ENCODE measurements around the gene PCBD2. TPM values are rescaled to one million over a fixed set of nuclear protein-coding genes. Genes with fewer than 3 reads are reported as not detected.

Gene PCBD2
- total RNA-seq, 2 experiments from 2014 or later = 5.2 to 5.8 TPM

GRCh38 chr5:135010502-135011354 is 105.8 kb downstream of the PCBD2 start:
- no peaks in the 10 kb centered on the region for H3K36me3 ChIP-seq (ENCODE audit: insufficient read depth, low read length)
- CTCF ChIA-PET = no interaction called here
- Mint-ChIP-seq H3K4me3 (no peak overlapping the region), H3K9me3 (no peaks in the 10 kb centered on the region), H3K36me3 (ENCODE audit: low read depth) (no peaks in the 10 kb centered on the region), H3K27ac (no peak overlapping the region), H3K4me1 (ENCODE audit: low read depth) (no peaks in the 10 kb centered on the region), H3K27me3 (no peaks in the 10 kb centered on the region)
- H3K4me1 ChIP-seq (ENCODE audit: insufficient read depth, low read length) = no peaks in the 10 kb centered on the region
- H3K27me3 ChIP-seq (ENCODE audit: control insufficient read depth in 1 of 2, insufficient read depth in 2 of 2, low read length in 2 of 2) = no peaks in the 10 kb centered on the region
- no peak overlapping the region for H3K27ac ChIP-seq (ENCODE audit: low read depth in 1 of 2, low read length in 2 of 2)
- POLR2A ChIA-PET = no interaction called here
- intact Hi-C loops (cut with DNase I, micrococcal nuclease) = no loop called here
- no peak for TF ChIP-seq CTCF (IDR thresholded peaks at IDR 0.05)
- no peaks in the 10 kb centered on the region for H3K9me3 ChIP-seq (ENCODE audit: control insufficient read depth in 1 of 2, insufficient read depth in 1 of 2, low read length in 2 of 2)
- DNase-seq = peak in 1 of 14 experiments; percentile 1
- H3K4me3 ChIP-seq (ENCODE audit: low read length) = no peak overlapping the region
- ATAC-seq (ENCODE audit: poor library complexity) = no peak

- H3K27ac Mint-ChIP-seq = no peak overlapping the region
- no peaks in the 10 kb centered on the region for H3K36me3 ChIP-seq (ENCODE audit: insufficient read depth, low read length)
- ChIA-PET POLR2A (no interaction called here), CTCF (no interaction called here)
- TF ChIP-seq CTCF (IDR thresholded peaks at IDR 0.05) = no peak
- H3K4me1 Mint-ChIP-seq (ENCODE audit: low read depth) = no peaks in the 10 kb centered on the region
- no peak for ATAC-seq (ENCODE audit: poor library complexity)
- H3K27me3 Mint-ChIP-seq = no peaks in the 10 kb centered on the region
- no peak overlapping the region for H3K4me3 Mint-ChIP-seq
- no peaks in the 10 kb centered on the region for H3K9me3 Mint-ChIP-seq
- H3K27ac ChIP-seq (ENCODE audit: low read depth in 1 of 2, low read length in 2 of 2) = no peak overlapping the region
- intact Hi-C loops (cut with DNase I, micrococcal nuclease) = no loop called here
- no peaks in the 10 kb centered on the region for H3K36me3 Mint-ChIP-seq (ENCODE audit: low read depth)
- no peaks in the 10 kb centered on the region for H3K4me1 ChIP-seq (ENCODE audit: insufficient read depth, low read length)
- DNase-seq = peak in 1 of 14 experiments; percentile 1
- no peaks in the 10 kb centered on the region for H3K9me3 ChIP-seq (ENCODE audit: control insufficient read depth in 1 of 2, insufficient read depth in 1 of 2, low read length in 2 of 2)
- no peak overlapping the region for H3K4me3 ChIP-seq (ENCODE audit: low read length)
- H3K27me3 ChIP-seq (ENCODE audit: control insufficient read depth in 1 of 2, insufficient read depth in 2 of 2, low read length in 2 of 2) = no peaks in the 10 kb centered on the region
These were observed 106.6 kb downstream of the PCBD2 start for GRCh38 chr5:135011355-135012032.

- no peaks in the 10 kb centered on the region for H3K27me3 ChIP-seq (ENCODE audit: control insufficient read depth in 1 of 2, insufficient read depth in 2 of 2, low read length in 2 of 2)
- intact Hi-C loops (cut with DNase I, micrococcal nuclease) = no loop called here
- no peaks in the 10 kb centered on the region for H3K4me1 ChIP-seq (ENCODE audit: insufficient read depth, low read length)
- CTCF ChIA-PET = no interaction called here
- H3K9me3 ChIP-seq (ENCODE audit: control insufficient read depth in 1 of 2, insufficient read depth in 1 of 2, low read length in 2 of 2) = no peaks in the 10 kb centered on the region
- Mint-ChIP-seq H3K27me3 (no peaks in the 10 kb centered on the region), H3K4me1 (ENCODE audit: low read depth) (no peaks in the 10 kb centered on the region), H3K27ac (no peak overlapping the region), H3K36me3 (ENCODE audit: low read depth) (no peaks in the 10 kb centered on the region), H3K4me3 (no peak overlapping the region), H3K9me3 (no peaks in the 10 kb centered on the region)
- H3K4me3 ChIP-seq (ENCODE audit: low read length) = no peak overlapping the region
- POLR2A ChIA-PET = no interaction called here
- H3K36me3 ChIP-seq (ENCODE audit: insufficient read depth, low read length) = no peaks in the 10 kb centered on the region
- TF ChIP-seq CTCF (IDR thresholded peaks at IDR 0.05) = no peak
- ATAC-seq (ENCODE audit: poor library complexity) (no peak), DNase-seq (no peak)
- H3K27ac ChIP-seq (ENCODE audit: low read depth in 1 of 2, low read length in 2 of 2) = no peak overlapping the region
These were observed 107.2 kb downstream of the PCBD2 start for GRCh38 chr5:135012033-135012588.

Small RNAs within 50 kb of the gene (microRNA-seq; reads per million reads assigned to microRNA genes)
- not detected for gene MIR4461 (ENCODE audit: borderline microRNAs expressed, borderline replicate concordance)

Other genes with a start within 250 kb of the PCBD2 start
- 10 to 100 TPM; 49.3 to 51.1 TPM for gene CAMLG, start 166.6 kb upstream of the PCBD2 start, total RNA-seq
- 10 to 100 TPM; 35.5 to 35.8 TPM for gene DDX46, start 146.4 kb upstream of the PCBD2 start, total RNA-seq
- 10 to 100 TPM; 34.6 to 36.5 TPM for gene C5orf24, start 59.2 kb upstream of the PCBD2 start, total RNA-seq
- gene TXNDC15, start 30.8 kb upstream of the PCBD2 start, total RNA-seq = 10 to 100 TPM; 19.6 to 20.0 TPM
- under 1 TPM in 1 of 2 experiments, not detected in 1; 0.56 TPM for gene CATSPER3, start 62.8 kb downstream of the PCBD2 start, total RNA-seq
- gene PITX1, start 129.1 kb downstream of the PCBD2 start, total RNA-seq = not detected